ENCODE results near the gene NANS. TPM values are rescaled to one million over a fixed set of nuclear protein-coding genes. Genes with fewer than 3 reads are reported as not detected.

The NANS gene
- total and polyA plus RNA-seq, 10 of the 15 experiments (the other 5 are each of a cell fraction or from before 2014, with no cell fraction given) = 21.0 to 126 (median 52.3) TPM

- TF ChIP-seq E2F8 (IDR thresholded peaks at IDR 0.05; ENCODE audit: low read depth, partially characterized antibody) (no peak), ZBTB40 (IDR thresholded peaks at IDR 0.05; ENCODE audit: borderline replicate concordance) (no peak), NFYA (IDR thresholded peaks at IDR 0.05; ENCODE audit: borderline replicate concordance, low read depth, low read length) (no peak), HSF1 (IDR thresholded peaks at IDR 0.05; ENCODE audit: low read depth, low read length) (0 out of 2 replicates have a peak, but pooled peaks have one; percentile 42), TCF3 (IDR thresholded peaks at IDR 0.05; ENCODE audit: borderline replicate concordance, insufficient read depth, low read depth, low read length) (peak; percentile 85), CBX5 (IDR thresholded peaks at IDR 0.05; ENCODE audit: low read depth) (peak; percentile 77; the same call in 1 of the 2 replicates), BCLAF1 (IDR thresholded peaks at IDR 0.05) (no peak), CREB1 (IDR thresholded peaks at IDR 0.05; ENCODE audit: low read depth) (peak; percentile 71), E4F1 (IDR thresholded peaks at IDR 0.05; ENCODE audit: borderline replicate concordance, partially characterized antibody) (no peak), CREM (IDR thresholded peaks at IDR 0.05; ENCODE audit: low read depth) (peak; percentile 67), MTA3 (IDR thresholded peaks at IDR 0.05; ENCODE audit: borderline replicate concordance, low read length) (no peak), SREBF1 (IDR thresholded peaks at IDR 0.05; ENCODE audit: low read length) (no peak), KLF5 (IDR thresholded peaks at IDR 0.05; ENCODE audit: partially characterized antibody) (peak; percentile 69)
These were observed 45.3 kb downstream of the NANS start (continued) for GRCh38 chr9:98101868-98102273.

Measured in GM12878 (cell line).